ENCODE results near the gene EYS.

Gene EYS

DNA sequence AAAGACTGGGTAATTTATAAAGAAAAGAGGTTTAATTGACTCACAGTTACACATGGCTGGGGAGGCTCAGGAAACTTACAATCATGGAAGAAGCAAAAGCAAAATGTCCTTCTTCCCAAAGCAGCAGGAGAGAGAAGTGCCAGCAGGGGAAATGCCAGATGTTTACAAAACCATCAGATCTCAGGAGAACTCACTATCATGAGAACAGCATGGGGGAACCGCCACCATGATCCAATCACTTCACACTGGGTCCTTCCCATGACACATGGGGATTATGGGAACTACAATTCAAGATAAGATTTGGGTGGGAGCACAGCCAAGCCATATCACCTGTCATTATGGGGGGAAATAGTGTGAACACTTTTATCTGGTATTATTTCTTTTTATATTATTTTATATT lies 557.2 kb downstream of the EYS start:
- no peak for DNase-seq
- intact Hi-C loops (cut with DNase I): no loop called here

DNA sequence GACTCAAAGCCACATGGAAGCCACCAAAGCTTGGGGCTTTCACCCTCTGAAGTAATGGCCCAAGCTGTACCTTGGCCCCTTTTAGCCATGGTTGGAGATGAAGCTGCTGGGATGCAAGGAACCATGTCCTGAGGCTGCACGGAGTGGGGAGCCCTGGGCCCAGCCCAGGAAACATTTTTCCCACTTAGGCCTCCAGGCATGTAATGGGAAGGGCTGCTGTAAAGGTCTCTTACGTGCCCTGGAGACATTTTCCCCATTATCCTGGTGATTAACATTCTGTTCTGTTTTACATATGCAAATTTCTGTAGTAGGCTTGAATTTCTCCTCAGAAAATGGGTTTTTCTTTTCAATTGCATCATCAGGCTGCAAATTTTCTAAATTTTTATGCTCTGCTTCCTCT lies 558.2 kb downstream of the EYS start:
- intact Hi-C loops (cut with DNase I): no loop called here
- DNase-seq: no peak

DNA sequence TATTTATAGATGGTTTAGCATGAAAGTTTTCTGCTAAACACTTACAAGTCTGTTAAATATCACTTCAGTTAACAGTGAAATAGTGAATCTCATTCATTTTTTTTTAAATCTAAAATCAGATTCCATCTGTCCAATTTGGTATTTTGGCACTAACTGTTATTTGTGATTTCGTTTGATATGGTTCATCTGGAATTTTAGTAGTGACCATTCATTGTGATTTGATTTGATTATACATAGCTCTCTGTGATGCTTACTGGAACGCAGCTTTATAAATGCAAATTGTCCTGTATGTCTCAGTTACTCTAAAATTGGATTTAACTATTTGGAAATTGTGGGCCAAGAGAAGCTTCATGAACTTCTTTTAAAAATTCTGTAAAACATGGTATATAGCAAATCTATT lies 571.5 kb downstream of the EYS start:
- intact Hi-C loops (cut with DNase I): no loop called here
- DNase-seq: no peak

DNA sequence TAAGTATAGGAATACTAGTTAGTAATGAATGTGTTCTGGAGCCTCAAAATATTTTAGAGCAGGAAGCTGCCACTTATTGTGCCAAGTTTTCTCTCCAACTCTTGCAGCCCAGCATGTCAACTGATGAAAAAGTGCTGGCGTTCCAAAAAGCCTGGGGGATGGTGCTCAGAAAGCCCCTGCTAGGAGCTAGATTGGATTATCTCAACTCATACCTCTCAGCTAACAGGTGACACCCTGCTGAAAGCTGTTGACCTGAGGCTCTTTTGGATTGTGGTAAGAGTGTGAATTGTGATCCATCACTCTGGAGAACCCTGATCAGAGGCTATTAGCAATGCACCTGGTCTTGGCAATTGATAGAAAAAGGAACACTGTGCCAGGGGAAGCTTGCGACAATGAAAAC lies 580.4 kb downstream of the EYS start:
- intact Hi-C loops (cut with DNase I): no loop called here

DNA sequence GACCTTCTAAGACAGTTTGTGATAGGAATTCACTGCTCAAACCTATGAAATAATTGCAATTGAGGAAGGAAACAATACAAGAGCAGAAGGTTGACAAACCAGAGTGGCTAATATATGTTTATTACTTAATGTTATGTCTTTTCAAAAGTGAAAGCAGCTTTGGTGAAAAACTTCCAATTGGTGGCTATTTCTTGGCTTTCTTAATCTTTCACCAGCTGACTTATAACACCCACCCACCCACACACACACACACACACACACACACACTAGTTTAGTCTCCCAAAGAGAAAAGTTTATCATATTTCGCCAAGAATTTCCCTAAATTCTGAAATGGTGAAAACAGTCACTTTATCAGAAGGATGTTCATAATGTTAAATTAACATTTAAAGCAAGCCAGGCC lies 583.5 kb downstream of the EYS start:
- intact Hi-C loops (cut with DNase I): no loop called here
- DNase-seq: no peak

More for the DNA sequence above, 580.4 kb downstream of the EYS start:
- DNase-seq: no peak

DNA sequence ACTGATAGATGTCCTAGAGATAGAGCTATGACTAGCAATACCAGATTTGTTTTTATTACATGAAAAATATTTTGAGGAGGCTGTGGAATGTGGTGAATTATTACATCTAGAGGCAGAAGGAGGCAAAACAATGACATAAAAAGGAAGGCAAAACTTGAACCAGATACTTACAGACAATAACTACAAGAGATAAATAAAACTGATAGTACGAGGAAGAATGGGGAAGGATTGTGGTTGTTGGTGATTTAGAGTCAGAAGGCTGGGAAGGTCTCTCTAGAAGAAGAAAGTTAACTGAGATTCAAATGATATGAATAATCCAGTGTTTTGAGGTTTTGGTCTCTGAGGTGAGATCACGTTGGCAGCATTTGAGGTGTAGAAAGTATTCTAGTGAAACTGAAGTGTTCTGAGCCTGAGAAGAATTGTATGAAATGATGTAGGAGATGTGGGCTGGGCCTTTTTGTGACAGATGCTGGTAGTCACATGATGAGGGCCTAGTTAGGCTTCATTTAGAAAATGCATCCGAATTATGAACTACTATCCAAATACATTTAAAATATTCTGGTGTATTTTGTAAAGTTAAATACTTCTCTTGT lies 589.1 kb downstream of the EYS start:
- DNase-seq: no peak
- intact Hi-C loops (cut with DNase I): no loop called here

DNA sequence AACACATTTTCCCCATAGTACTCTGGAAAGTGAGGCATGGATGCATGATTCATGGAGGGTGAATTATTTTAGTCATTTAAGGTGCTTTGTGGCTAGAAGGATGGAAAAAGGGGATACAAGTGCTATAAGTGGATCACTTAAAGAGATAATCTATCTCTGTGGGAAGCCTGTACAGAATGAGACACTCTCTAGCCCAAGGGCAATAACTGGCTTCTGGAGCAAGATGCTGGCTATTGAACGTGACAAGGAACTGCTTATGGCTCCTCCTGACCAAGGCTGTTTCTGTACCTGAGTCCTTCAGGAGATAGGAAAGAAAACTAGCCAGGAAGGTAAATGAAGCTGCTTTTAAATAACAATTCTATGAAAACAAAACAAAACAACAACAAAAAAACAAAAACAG lies 590.7 kb downstream of the EYS start:
- intact Hi-C loops (cut with DNase I): no loop called here
- DNase-seq: no peak

DNA sequence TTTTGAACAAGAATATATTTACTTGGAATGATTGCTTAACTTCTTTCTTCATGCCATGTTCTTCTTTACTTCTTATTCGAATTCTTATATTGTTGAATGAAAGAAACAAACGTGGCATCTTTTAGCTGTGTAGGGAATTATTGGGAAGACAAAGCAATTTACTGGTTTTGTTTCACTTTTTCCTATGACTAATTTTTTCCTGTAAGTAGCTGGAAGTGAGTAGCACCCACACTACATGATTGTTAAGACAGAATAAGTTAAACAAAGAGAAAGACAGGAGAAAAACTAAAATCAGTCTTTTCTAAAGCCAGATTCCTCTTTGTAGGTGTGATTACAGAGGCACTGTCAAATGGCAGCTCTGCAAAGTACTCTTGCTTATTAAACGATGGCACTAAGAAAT lies 593.4 kb downstream of the EYS start:
- peak in 1 of 42 donors; percentile 5 for DNase-seq
- intact Hi-C loops (cut with DNase I): no loop called here

DNA sequence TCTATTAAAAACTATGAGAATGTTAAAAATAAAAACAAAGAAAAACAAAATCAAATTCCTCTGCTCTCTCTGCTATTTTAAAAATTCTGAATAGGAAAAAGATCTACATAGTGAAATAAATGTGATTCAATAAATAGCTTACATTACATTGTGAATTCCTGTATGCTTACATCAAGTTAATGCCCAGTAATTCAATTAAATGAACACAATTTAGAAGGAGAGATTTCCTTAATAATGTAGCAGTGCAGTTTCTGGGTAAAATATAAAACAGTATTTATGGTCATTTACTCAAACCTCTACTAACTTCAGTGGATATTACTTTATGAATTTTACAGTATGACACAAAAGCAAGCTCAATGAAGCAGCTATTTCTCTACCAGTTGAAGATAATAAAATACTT lies 594.6 kb downstream of the EYS start:
- no peak for DNase-seq
- intact Hi-C loops (cut with DNase I): no loop called here

DNA sequence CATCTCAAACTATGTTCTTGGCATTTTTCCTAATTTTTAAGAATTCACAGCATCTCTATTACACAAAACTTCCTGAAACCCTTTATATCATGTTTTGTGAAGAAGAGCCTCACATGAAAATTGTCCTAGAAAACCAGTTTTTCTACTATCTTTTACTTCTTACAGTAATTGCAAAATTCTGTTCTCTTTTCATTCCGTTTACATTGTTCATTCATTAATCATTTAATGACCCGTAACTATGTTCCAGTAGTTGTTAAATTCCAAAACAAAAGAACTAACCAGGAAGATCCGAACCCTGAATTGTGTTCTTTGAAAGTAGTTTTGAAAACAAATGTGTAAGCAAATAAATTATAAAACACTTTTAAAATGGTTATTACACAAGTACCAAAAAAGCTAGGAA lies 597.0 kb downstream of the EYS start:
- DNase-seq: no peak
- intact Hi-C loops (cut with DNase I): no loop called here

DNA sequence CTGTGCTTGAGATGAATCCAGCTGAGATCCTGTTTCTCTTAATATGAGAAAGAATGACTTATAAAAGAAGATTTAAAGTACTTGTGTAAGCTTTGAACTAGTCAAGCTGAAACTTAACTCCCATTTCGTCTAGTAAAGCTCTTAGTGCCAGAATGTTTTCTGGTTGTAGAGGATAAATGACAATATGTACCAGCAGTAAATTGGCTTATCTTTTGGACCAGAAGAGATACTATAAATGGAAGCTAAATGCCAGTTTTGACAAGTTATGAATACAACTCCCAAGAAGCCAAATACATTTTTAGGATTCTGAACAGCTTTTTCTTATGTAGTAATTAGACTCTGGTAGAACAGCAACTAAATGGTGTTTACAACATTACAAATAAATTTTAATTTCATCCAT lies 608.7 kb downstream of the EYS start:
- no peak for DNase-seq
- intact Hi-C loops (cut with DNase I): no loop called here

DNA sequence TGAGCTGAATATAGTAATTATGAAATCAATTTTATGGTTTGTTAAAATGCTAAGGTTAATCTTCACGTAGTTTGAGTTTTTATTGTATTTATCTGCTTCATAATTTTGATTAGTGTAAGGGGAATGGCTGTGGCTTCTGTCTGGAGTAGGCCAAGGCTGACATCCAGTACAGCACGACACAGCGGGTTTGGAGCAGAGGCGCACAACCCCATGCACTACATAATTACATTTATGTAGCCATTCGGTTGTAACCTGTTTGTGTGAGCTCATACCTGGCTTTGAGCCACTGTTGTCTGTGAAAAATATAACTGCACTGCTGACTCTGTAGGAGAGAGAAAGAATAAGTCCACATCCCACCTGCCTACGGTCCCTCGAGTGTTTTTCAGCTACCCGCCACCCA lies 615.5 kb downstream of the EYS start:
- intact Hi-C loops (cut with DNase I): no loop called here
- no peak for DNase-seq

DNA sequence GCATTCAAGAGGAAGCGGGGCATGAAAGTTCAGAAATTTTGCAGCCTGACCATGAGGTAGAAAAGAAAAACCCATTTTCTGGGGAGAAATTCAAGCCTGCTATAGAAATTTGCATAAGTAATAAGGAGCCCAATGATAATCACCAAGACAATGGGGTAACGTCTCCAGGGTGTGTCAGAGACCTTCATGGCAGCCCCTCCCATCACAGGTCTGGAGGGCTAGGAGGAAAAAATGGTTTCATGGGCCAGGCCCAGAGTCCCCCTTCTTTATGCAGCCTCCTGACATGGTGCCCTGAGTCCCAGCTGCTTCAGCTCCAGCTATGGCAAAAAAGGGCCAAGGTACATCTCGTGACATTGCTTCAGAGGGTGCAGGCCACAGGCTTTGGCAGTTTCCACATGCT lies 618.5 kb downstream of the EYS start:
- no peak for DNase-seq
- intact Hi-C loops (cut with DNase I): no loop called here

DNA sequence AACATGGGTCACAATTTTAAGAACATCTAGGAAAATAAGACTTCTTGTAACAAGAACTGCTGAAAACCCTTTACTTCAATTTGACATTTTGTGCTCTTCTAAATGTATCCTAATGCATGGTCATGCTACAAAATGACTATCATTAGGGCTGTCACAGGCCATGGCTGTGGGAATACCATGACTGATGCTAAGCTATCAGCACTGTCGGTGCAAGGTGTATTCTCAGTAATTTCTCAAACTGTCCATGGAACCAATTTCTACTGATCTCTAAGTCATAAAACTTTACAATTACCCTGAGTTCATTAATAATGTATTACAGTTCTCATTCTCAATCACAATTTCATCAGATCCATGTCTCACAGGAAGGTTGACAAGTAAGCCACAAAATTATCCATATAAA lies 625.3 kb downstream of the EYS start:
- no peak for DNase-seq
- intact Hi-C loops (cut with DNase I): no loop called here

DNA sequence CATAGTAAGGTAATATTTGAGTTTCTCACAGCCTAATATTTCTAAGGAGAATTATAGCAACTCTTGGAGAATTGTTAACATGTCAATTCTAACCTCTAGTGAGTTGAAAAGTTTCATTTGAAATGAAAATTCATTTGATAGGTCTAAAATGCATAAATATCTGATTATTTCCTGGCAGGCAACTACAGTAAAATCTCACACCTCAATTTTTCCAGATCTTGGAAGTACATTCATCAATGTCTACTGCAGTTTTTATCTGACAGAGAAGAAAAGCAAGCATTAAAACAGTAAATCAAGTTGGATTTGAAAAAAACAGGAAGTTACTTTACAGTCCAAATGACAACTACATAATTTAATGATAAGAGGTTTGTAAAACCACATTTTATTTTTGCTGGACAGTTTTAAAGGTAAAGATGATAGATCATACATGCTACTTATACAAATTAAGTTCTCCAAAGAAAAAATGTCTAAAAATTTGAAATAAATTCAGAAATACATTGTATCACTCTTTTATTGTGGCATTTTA lies 631.3 kb downstream of the EYS start:
- intact Hi-C loops (cut with DNase I): no loop called here
- DNase-seq: no peak

DNA sequence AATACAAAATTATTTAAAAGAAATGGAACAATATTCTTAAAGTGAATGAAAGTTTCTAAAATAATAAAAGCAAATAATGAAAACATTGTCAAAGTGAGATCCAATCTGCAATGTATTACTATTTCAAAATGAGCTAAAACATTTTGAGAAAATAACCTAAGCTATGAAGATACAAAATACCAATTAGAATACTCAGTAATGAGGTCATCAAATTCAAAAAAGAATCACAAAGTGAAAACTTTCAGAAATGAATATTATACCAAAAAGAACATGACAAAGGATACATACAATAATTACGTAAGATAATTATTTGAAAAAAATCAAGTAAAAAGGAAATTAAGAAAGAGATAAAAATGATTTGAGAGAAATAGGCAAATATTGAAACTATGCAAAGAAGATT lies 634.5 kb downstream of the EYS start:
- intact Hi-C loops (cut with DNase I): no loop called here
- no peak for DNase-seq

DNA sequence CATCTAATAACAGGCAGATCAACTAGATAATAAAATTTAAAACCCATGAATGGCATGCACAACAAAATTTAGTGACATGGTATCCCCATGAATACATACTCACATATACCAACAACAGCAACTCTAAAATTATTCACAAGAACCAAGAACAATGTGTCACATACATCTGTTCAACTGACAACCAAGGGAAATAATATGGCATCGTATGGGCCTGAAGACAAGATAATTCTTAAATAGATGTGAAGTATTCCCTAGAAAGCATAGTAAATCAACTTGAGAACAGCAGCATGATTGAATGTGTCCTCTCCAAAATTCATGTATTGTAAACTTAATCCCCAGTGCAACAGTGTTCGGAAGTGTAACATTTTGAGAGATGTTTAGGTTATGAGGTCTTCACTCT lies 635.5 kb downstream of the EYS start:
- intact Hi-C loops (cut with DNase I): no loop called here
- no peak for DNase-seq

DNA sequence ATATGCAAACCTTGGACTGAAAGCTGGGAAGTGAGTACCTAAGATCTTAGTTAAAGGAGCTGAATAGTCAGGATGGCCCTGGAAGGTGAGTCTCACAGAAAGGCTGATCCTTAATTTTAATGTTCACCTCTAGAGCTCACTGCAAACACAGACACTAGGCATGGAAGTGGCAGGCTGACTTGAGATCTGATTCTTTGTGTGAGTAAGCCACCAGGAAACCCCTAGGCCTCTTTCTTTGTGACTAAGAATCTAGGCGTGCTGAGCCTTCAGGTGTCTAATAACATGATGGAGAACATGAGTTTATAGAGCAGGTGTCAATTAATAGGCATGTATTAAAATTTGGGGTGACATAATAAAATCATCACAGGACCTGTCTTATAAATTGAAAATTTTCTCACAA lies 642.2 kb downstream of the EYS start:
- intact Hi-C loops (cut with DNase I): no loop called here
- no peak for DNase-seq

DNA sequence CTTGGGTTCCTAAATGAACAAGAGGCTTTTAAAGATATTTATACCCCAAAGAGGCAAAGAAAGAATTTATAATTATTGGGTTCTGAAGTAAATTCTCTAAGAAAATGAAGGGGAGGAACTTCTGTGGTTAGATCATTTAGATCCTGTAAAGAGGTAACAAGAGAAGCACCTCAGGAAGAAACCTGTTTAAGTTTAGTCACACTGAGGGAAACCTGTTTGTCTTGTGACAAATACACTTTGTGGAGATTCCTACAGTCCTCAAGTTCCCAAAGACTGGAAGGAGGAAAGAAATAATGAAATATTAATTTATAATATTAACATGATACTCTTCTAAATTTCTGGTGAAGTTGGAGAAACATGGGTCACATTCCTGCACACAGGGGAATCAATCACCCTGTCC lies 647.5 kb downstream of the EYS start:
- DNase-seq: no peak
- intact Hi-C loops (cut with DNase I): no loop called here

DNA sequence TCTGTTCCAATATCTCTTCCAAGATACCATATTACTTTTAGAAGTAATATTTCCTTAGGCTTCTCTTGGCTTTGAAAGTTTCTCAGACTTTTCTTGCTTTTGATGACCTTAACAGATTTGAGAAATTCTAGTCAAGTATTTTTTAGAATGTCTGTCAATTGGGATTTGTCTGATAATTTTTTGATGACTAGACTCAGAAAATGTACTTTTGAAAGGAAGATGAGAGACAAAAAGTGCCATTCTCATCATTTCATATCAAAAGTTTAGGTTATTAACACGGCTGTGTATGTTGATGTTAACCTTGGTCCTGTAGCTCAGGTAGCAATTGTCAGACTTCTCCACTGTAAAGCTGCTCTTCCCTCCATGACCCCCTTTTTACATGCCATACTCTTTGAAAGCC lies 651.5 kb downstream of the EYS start:
- intact Hi-C loops (cut with DNase I): no loop called here

DNA sequence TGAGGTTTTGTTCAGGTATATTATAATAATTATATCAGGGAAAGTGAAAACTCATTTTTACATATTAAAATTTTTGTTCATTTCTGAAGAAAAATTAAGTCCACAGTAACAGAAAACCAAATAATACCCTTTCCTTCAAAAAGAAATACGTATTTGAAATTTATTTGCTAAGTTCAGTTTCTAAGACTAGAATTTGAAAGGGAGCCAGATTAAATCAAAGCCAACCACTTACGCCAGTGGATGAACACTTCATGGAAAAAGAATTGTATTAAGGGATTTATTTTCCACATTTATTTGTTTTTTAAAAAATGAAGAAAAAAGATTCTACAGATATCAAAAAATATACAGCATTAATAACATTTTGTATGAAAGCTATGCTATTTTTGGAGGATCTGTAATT lies 654.4 kb downstream of the EYS start:
- intact Hi-C loops (cut with DNase I): no loop called here
- DNase-seq: no peak

More for the DNA sequence above, 651.5 kb downstream of the EYS start:
- no peak for DNase-seq

DNA sequence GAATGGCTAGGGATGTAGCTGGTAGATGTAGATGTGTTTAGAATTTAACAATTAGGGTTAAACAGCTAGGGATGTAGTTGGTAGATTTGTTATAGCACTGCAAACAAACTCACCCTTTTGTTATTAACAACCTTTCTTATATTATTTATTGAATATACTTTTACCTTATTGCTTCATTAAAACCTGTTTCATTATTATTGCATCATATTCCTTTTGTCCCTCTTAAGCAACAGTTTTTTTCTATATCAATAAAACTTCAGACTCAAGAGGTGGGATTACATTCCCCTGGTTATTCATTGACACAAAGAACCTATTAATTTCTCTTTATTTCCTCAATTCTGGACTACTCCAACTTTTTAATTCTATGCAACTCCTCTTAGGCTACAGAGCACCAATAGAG lies 661.2 kb downstream of the EYS start:
- intact Hi-C loops (cut with DNase I): no loop called here
- no peak for DNase-seq

Data from head of caudate nucleus (tissue), 42 donors.